WERI-Rb-1 (cell line): ENCODE results near the gene C12orf57.

ENCODE experiments used
- DNase-seq: peaks from one replicate; pipeline ENCODE4 v3.0.0-alpha.2; 2020
- H3K27ac ChIP-seq: fragments of 250-450 bp; sonication (Bioruptor Pico); 2 replicates; pipeline ENCODE4 v1.5.1; 2020; ENCODE audit warnings: mild to moderate bottlenecking, moderate library complexity
- H3K27me3 ChIP-seq: fragments of 250-450 bp; sonication (Bioruptor Pico); 2 replicates; pipeline ENCODE4 v1.5.1; 2021; ENCODE audit warnings: mild to moderate bottlenecking, low read depth, moderate library complexity; ENCODE audit not compliant: insufficient read depth, severe bottlenecking
- H3K36me3 ChIP-seq: fragments of 250-450 bp; sonication (Bioruptor Pico); 2 replicates; pipeline ENCODE4 v1.5.1; 2020; ENCODE audit warnings: mild to moderate bottlenecking, moderate library complexity
- H3K4me3 ChIP-seq: 2 replicates; pipeline ENCODE4 v1.5.1; 2011; ENCODE audit warnings: low read depth, mild to moderate bottlenecking, control low read depth, low read length
- H3K9me3 ChIP-seq: fragments of 250-450 bp; sonication (Bioruptor Pico); 2 replicates; pipeline ENCODE4 v1.5.1; 2021; ENCODE audit warnings: mild to moderate bottlenecking, moderate library complexity; ENCODE audit not compliant: severe bottlenecking
- TF ChIP-seq, protein P1 (sequence below): IDR thresholded peaks from 2 replicates; pipeline ENCODE4 v1.5.1; 2011; ENCODE audit warnings: low read depth, mild to moderate bottlenecking, control low read depth, inconsistent platforms, low read length

C12orf57 gene

DNA sequence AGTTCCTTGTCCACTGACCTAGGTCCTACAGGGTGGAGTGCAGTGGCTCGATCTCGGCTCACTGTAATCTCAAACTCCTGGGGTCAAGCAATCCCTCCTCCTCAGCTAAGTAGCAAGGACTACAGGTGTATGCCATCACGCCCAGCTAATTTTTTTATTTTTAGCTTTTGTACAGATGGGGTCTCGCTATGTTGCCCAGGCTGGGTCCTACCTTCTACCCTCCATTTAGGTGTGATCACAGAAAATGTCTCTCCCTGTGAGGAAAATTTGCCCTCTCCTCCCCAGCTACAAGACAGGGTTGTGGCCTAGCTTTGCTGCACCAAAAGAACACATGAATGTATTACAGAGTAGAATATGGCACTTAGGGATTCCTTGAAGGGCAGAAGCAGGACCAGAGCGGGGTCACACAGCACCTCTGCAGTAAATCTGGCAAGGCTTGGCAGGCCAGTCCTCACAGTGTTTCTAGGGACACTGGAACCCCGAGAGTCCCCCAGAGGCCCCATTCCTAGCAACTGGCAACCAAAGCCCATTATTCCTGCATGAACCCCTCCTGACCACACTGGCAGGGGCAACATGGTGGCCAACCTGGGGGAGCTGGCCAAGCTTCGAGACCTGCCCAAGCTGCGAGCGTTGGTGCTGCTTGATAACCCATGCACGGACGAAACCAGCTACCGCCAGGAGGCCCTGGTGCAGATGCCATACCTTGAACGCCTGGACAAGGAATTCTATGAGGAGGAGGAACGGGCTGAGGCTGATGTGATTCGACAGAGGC, 31.5 kb upstream of the C12orf57 start:
- H3K27ac ChIP-seq = no peak overlapping the region
- H3K36me3 ChIP-seq = peaks cover 26% of the 10 kb centered on the region
- H3K4me3 ChIP-seq = no peak overlapping the region
- H3K27me3 ChIP-seq = no peaks in the 10 kb centered on the region
- no peaks in the 10 kb centered on the region for H3K9me3 ChIP-seq
- no peak for DNase-seq
- TF ChIP-seq, protein P1, sequence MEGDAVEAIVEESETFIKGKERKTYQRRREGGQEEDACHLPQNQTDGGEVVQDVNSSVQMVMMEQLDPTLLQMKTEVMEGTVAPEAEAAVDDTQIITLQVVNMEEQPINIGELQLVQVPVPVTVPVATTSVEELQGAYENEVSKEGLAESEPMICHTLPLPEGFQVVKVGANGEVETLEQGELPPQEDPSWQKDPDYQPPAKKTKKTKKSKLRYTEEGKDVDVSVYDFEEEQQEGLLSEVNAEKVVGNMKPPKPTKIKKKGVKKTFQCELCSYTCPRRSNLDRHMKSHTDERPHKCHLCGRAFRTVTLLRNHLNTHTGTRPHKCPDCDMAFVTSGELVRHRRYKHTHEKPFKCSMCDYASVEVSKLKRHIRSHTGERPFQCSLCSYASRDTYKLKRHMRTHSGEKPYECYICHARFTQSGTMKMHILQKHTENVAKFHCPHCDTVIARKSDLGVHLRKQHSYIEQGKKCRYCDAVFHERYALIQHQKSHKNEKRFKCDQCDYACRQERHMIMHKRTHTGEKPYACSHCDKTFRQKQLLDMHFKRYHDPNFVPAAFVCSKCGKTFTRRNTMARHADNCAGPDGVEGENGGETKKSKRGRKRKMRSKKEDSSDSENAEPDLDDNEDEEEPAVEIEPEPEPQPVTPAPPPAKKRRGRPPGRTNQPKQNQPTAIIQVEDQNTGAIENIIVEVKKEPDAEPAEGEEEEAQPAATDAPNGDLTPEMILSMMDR = no peak

DNA sequence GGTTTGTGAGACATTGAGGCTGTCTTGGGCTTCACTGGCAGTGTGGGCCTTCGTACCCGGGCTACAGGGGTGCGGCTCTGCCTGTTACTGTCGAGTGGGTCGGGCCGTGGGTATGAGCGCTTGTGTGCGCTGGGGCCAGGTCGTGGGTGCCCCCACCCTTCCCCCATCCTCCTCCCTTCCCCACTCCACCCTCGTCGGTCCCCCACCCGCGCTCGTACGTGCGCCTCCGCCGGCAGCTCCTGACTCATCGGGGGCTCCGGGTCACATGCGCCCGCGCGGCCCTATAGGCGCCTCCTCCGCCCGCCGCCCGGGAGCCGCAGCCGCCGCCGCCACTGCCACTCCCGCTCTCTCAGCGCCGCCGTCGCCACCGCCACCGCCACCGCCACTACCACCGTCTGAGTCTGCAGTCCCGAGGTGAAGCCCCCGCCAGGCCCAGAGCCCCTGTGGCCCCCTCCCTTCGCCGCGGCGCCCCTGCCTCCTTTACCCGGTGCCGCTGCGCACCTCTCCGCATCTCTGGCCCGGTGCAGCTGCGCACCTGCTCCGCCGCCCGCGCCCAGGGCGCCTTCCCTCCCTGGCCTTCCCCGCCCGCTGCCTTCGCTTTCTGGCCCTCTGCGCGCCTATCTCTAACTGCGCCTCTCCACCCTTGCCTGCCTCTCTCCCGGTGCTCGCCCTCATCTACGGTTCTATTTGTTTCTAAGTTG, 29.4 kb upstream of the C12orf57 start, which contains the start of gene ENO2:
Gene ENO2 (plus strand): TSS at position 335 of the 701 bp plus-strand sequence. CDS start 1,253 bp downstream, outside the sequence.
- peak within 1 kb of the TSS; percentile 78 for H3K4me3 ChIP-seq
- H3K9me3 ChIP-seq = no peaks in the 10 kb centered on the region
- peak within 1 kb of the TSS; percentile 89 for H3K27ac ChIP-seq
- TF ChIP-seq, protein P1 = no peak
- no peaks in the 10 kb centered on the region for H3K27me3 ChIP-seq
- H3K36me3 ChIP-seq = peaks cover 45% of the 10 kb centered on the region
- DNase-seq = peak; percentile 75

DNA sequence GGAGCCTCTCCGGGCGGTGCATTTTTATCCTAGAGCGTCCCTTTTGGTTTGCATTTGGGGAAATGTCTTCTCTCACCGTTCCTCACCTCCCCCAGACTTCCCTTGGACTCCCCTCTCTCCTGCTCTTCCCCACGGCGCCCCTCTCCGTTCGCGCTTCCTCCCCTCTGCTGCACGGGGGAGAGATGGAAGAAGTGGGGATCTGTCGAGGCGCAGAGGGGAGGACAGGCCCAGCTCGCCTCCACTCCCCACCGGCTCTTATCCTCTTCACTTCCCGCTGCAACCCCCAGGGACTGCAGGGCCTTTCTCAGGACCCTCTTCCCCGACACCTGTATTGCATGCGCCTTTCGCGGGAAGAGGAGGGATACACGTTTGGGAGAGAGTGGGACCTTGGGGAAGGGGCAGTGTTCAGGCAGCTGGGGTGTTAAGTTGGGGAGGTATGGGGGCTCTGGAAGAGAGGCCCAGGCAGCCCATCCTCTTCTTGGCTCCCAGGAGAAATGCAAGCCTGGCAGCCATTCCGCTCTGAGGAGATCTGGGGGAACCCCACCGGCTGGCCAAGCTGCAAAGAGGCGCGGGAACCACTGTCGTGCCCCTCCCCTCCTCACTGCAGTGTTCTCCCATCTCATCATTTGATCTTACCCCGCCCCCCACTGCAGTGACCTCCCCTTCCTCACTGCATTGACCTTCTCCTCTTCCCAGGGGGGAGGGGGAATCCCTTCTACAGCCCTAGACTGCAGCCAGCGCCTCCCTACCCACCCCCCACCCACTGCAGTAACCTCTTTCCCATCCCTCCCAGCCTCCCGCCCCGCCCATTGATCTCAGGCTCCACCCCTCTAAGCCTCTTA, 28.7 kb upstream of the C12orf57 start:
- Histone ChIP-seq H3K27me3 (no peaks in the 10 kb centered on the region), H3K4me3 (peak overlapping the region; percentile 78), H3K36me3 (peaks cover 51% of the 10 kb centered on the region), H3K27ac (peak overlapping the region; percentile 89), H3K9me3 (no peaks in the 10 kb centered on the region)
- TF ChIP-seq, protein P1 = no peak
- peak; percentile 96 for DNase-seq

DNA sequence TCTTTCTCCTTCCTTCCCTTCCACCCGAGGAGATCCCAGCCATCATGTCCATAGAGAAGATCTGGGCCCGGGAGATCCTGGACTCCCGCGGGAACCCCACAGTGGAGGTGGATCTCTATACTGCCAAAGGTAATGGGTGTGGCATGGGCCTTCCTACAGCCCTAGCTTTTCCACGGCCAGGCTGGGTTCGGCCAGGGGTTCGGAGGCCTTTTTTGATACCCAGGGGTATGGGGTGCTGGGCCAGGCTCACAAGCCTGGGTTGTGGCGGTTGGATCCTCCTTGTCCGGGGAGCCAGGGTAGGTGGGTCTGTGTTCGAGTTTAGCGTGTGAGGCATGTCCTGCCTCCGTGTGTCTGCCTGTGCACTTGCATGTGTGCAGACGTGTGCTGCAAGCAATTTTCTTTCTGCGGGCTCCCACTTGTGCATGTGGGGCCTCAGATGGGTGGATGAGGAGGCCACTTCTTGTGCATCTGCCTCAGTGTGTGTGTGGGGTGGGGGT, 28.0 kb upstream of the C12orf57 start:
- H3K36me3 ChIP-seq = peaks cover 57% of the 10 kb centered on the region
- H3K9me3 ChIP-seq = no peaks in the 10 kb centered on the region
- TF ChIP-seq, protein P1 = no peak
- no peaks in the 10 kb centered on the region for H3K27me3 ChIP-seq
- no peak for DNase-seq
- H3K27ac ChIP-seq = peak overlapping the region; percentile 76
- peak overlapping the region; percentile 78 for H3K4me3 ChIP-seq

DNA sequence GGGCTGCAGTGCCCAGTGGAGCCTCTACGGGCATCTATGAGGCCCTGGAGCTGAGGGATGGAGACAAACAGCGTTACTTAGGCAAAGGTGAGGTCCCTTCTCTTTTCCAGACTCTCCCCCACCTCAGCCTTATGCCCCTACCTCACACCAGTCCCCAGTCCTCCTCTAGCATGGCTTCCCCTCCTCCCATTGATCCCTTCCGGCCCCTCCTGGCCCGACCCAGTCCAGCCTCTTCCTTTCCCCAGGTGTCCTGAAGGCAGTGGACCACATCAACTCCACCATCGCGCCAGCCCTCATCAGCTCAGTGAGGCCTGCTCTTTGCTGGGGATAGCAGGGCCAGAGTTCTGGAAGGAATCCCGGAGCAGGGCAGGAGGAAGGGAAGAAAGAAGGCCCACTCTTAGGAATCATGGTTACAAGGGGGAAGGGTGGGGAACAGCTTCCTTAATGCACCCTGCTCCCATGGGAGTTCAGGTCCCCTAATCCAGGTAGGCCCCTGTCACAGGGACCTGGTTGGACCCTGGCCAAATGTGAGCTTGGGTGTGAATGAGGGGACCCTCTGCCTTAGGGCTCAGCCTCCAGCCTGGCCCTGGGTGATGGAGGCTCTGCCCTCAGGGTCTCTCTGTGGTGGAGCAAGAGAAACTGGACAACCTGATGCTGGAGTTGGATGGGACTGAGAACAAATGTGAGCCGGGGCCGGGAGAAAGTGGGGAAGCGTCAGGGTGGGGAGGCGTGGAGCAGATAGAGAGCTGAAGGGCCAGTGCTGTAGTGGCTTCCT, 27.2 kb upstream of the C12orf57 start:
- Histone ChIP-seq H3K27ac (peak overlapping the region; percentile 76; the same call in 1 of the 2 replicates), H3K4me3 (peak overlapping the region; percentile 78), H3K9me3 (no peaks in the 10 kb centered on the region), H3K36me3 (peaks cover 65% of the 10 kb centered on the region), H3K27me3 (no peaks in the 10 kb centered on the region)
- TF ChIP-seq, protein P1 = no peak
- DNase-seq = no peak
